Activated CD4-positive, alpha-beta T cell treated with anti-CD3 and anti-CD28 coated beads, Interleukin-2, Interleukin-4, amounts not matched to agents 100 ng/mL and 50 ng/mL, durations not matched to agents 16 hours and 8 hours (primary cell): ENCODE data around the gene SOCS4.
A peak's percentile ranks its signal among the peaks of the same experiment; 100 is the strongest.
"Not testable (repeated sequence)": the region's sequence is repeated elsewhere in the genome, so short reads cannot be mapped to it uniquely, and the experiment has no call there.

ENCODE experiments used
- DNase-seq: peaks from one replicate; pipeline ENCODE4 v3.0.0-alpha.2; 2020; ENCODE audit warnings: low spot score

Gene SOCS4

GRCh38 chr14:55026793-55027561, at the start of gene SOCS4, which contains the start of gene WDHD1:
Gene SOCS4, plus strand, starts transcription at chr14:55027236. Its CDS starts 15,806 bp downstream, at chr14:55043042.
Gene WDHD1, minus strand, starts transcription at chr14:55027099. Its CDS starts 312 bp downstream, at chr14:55026787.
- peak; percentile 97 for DNase-seq

GRCh38 chr14:54979039-54979438, 48.0 kb upstream of the SOCS4 start:
- no peak for DNase-seq

GRCh38 chr14:54981698-54982097, 45.3 kb upstream of the SOCS4 start:
- no peak for DNase-seq

- no peak for DNase-seq
Measured at GRCh38 chr14:54985156-54985555, 41.9 kb upstream of the SOCS4 start.

- DNase-seq = no peak
Measured at GRCh38 chr14:55000381-55000780, 26.7 kb upstream of the SOCS4 start.

GRCh38 chr14:55005071-55005470, 22.0 kb upstream of the SOCS4 start:
- DNase-seq = no peak

GRCh38 chr14:55015006-55015405, 12.0 kb upstream of the SOCS4 start:
- DNase-seq = no peak

- no peak for DNase-seq
Measured at GRCh38 chr14:55019968-55020554, 7.0 kb upstream of the SOCS4 start.

GRCh38 chr14:55024365-55024764, 2.7 kb upstream of the SOCS4 start:
- DNase-seq = not testable (repeated sequence)

- no peak for DNase-seq
Measured at GRCh38 chr14:55025948-55026347, 1.1 kb upstream of the SOCS4 start.

GRCh38 chr14:55026441-55026792, 619 bp upstream of the SOCS4 start:
- no peak for DNase-seq

- DNase-seq = no peak
Measured at GRCh38 chr14:55028066-55028465, 1.0 kb downstream of the SOCS4 start.

- DNase-seq = no peak
Measured at GRCh38 chr14:55028476-55028875, 1.4 kb downstream of the SOCS4 start.

- no peak for DNase-seq
Measured at GRCh38 chr14:55031190-55031589, 4.2 kb downstream of the SOCS4 start.

- not testable (repeated sequence) for DNase-seq
Measured at GRCh38 chr14:55037995-55038394, 11.0 kb downstream of the SOCS4 start.

GRCh38 chr14:55038708-55039107, 11.7 kb downstream of the SOCS4 start:
- DNase-seq = no peak

- no peak for DNase-seq
Measured at GRCh38 chr14:55043528-55043927, 16.5 kb downstream of the SOCS4 start.

GRCh38 chr14:55045087-55045486, 18.1 kb downstream of the SOCS4 start:
- no peak for DNase-seq

- no peak for DNase-seq
Measured at GRCh38 chr14:55047301-55048053, 20.4 kb downstream of the SOCS4 start.

GRCh38 chr14:55048900-55049436, 21.9 kb downstream of the SOCS4 start:
- DNase-seq = no peak

- no peak for DNase-seq
Measured at GRCh38 chr14:55051165-55051422, 24.1 kb downstream of the SOCS4 start.

GRCh38 chr14:55051423-55052268, 24.6 kb downstream of the SOCS4 start, which contains the start of gene MAPK1IP1L:
Gene MAPK1IP1L, plus strand, starts transcription at chr14:55051647. Its CDS starts 10,037 bp downstream, at chr14:55061684.
- peak; percentile 93 for DNase-seq
